ENCODE results near the gene RALGAPA2. TPM values are rescaled to one million over a fixed set of nuclear protein-coding genes. Genes with fewer than 3 reads are reported as not detected.

Gene RALGAPA2
- polyA plus RNA-seq, 1 donor from 2014 or later = 21.8 TPM

DNA sequence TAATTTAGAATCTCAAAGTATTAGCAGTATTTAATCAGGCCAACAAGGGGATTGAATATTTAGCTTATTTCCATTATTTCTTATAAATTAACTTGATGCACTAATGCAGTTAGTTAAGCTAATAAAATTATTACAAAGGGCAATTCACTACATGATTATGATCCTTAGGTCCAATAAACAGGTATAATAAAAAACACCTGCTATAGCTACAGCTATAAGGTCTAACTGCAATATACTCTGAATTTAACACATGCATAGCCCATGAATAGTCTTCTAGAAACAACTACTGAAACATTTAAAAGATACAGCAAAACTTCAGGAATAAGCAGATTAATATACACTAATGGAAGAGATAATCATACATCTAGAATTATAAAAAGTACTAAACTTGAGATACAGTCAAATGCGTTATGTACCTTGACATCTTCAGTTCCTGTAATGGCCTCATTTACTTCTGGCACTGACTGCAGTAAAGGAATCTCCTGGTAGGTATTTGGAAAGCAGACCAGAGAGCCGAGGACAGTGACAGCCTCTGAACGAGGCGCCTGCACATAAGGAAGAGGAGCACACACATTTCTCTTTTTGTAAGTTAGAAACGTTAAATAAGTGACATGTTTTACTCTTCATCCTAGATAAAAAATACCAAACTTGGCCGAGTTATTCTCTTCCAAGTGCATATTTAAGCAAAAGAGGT is 176.1 kb downstream of the RALGAPA2 start:
- no peak overlapping the region for H2AFZ ChIP-seq (ENCODE audit: low read depth, low read length)
- H3K79me2 ChIP-seq (replicated peaks; ENCODE audit: insufficient read depth, low read length) = no peaks in the 10 kb centered on the region
- H3K36me3 ChIP-seq (ENCODE audit: insufficient read depth, low read length) = no peaks in the 10 kb centered on the region
- no peaks in the 10 kb centered on the region for H3K9me3 ChIP-seq (ENCODE audit: low read length)
- H3K9me2 ChIP-seq (ENCODE audit: insufficient read depth, low read length) = no peaks in the 10 kb centered on the region
- no peaks in the 10 kb centered on the region for H3K27me3 ChIP-seq (ENCODE audit: insufficient read depth, low read depth, low read length)
- no peak overlapping the region for H3K9ac ChIP-seq (ENCODE audit: low read length)
- no peak overlapping the region for H3K27ac ChIP-seq (ENCODE audit: low read length)
- H4K20me1 ChIP-seq (ENCODE audit: insufficient read depth) = no peaks in the 10 kb centered on the region
- no peaks in the 10 kb centered on the region for H3F3A ChIP-seq (ENCODE audit: insufficient read depth, low read length, poor library complexity, severe bottlenecking)
- TF ChIP-seq, protein P1, sequence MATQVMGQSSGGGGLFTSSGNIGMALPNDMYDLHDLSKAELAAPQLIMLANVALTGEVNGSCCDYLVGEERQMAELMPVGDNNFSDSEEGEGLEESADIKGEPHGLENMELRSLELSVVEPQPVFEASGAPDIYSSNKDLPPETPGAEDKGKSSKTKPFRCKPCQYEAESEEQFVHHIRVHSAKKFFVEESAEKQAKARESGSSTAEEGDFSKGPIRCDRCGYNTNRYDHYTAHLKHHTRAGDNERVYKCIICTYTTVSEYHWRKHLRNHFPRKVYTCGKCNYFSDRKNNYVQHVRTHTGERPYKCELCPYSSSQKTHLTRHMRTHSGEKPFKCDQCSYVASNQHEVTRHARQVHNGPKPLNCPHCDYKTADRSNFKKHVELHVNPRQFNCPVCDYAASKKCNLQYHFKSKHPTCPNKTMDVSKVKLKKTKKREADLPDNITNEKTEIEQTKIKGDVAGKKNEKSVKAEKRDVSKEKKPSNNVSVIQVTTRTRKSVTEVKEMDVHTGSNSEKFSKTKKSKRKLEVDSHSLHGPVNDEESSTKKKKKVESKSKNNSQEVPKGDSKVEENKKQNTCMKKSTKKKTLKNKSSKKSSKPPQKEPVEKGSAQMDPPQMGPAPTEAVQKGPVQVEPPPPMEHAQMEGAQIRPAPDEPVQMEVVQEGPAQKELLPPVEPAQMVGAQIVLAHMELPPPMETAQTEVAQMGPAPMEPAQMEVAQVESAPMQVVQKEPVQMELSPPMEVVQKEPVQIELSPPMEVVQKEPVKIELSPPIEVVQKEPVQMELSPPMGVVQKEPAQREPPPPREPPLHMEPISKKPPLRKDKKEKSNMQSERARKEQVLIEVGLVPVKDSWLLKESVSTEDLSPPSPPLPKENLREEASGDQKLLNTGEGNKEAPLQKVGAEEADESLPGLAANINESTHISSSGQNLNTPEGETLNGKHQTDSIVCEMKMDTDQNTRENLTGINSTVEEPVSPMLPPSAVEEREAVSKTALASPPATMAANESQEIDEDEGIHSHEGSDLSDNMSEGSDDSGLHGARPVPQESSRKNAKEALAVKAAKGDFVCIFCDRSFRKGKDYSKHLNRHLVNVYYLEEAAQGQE (IDR thresholded peaks at IDR 0.05; ENCODE audit: borderline replicate concordance) = no peak
- TF ChIP-seq POLR2AphosphoS5 (IDR thresholded peaks at IDR 0.05) (no peak), EZH2 (IDR thresholded peaks at IDR 0.05; ENCODE audit: borderline replicate concordance, insufficient read depth, low read length, poor library complexity, severe bottlenecking) (no peak), TAF1 (IDR thresholded peaks at IDR 0.05; ENCODE audit: low read depth) (no peak), RAD21 (conservative IDR thresholded peaks at IDR 0.05) (no peak), EP300 (conservative IDR thresholded peaks at IDR 0.05; ENCODE audit: poor library complexity, severe bottlenecking) (no peak), MXI1 (conservative IDR thresholded peaks at IDR 0.05; ENCODE audit: poor library complexity, severe bottlenecking) (no peak), SMC3 (conservative IDR thresholded peaks at IDR 0.05; ENCODE audit: poor library complexity) (no peak)
- TF ChIP-seq, protein P2, sequence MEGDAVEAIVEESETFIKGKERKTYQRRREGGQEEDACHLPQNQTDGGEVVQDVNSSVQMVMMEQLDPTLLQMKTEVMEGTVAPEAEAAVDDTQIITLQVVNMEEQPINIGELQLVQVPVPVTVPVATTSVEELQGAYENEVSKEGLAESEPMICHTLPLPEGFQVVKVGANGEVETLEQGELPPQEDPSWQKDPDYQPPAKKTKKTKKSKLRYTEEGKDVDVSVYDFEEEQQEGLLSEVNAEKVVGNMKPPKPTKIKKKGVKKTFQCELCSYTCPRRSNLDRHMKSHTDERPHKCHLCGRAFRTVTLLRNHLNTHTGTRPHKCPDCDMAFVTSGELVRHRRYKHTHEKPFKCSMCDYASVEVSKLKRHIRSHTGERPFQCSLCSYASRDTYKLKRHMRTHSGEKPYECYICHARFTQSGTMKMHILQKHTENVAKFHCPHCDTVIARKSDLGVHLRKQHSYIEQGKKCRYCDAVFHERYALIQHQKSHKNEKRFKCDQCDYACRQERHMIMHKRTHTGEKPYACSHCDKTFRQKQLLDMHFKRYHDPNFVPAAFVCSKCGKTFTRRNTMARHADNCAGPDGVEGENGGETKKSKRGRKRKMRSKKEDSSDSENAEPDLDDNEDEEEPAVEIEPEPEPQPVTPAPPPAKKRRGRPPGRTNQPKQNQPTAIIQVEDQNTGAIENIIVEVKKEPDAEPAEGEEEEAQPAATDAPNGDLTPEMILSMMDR (IDR thresholded peaks at IDR 0.05; ENCODE audit: poor library complexity, severe bottlenecking) = no peak
- H3K4me2 ChIP-seq (ENCODE audit: low read length) = no peak overlapping the region
- no peak overlapping the region for H3K4me3 ChIP-seq (ENCODE audit: low read length)

DNA sequence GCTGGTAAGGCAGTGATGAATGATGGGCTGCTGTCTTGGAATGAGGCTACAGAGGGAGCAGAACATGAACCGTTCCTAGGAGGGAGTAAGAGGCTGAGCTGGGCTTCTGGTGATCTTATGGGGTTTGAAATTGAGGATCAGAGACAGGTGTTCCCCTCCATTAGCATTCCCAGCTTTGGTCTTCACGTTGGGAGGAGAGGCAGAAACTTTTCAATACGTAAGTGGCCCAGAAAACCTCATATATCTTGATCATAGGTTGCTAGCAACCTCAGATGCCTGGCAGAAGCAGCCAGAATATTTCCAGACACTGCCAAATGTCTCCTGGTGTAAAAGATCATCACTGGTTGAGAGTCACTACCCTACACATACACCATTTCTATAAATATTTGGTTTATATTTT is 177.4 kb downstream of the RALGAPA2 start:
- Histone ChIP-seq H3K9ac (ENCODE audit: low read length) (no peak overlapping the region), H3K4me2 (ENCODE audit: low read length) (no peak overlapping the region)
- no peak for TF ChIP-seq TAF1 (IDR thresholded peaks at IDR 0.05; ENCODE audit: low read depth)
- TF ChIP-seq MXI1 (conservative IDR thresholded peaks at IDR 0.05; ENCODE audit: poor library complexity, severe bottlenecking) = no peak
- no peak for TF ChIP-seq EZH2 (IDR thresholded peaks at IDR 0.05; ENCODE audit: borderline replicate concordance, insufficient read depth, low read length, poor library complexity, severe bottlenecking)
- TF ChIP-seq, protein P2 (IDR thresholded peaks at IDR 0.05; ENCODE audit: poor library complexity, severe bottlenecking) = no peak
- TF ChIP-seq, protein P1 (IDR thresholded peaks at IDR 0.05; ENCODE audit: borderline replicate concordance) = no peak
- no peak for TF ChIP-seq SMC3 (conservative IDR thresholded peaks at IDR 0.05; ENCODE audit: poor library complexity)
- no peak for TF ChIP-seq EP300 (conservative IDR thresholded peaks at IDR 0.05; ENCODE audit: poor library complexity, severe bottlenecking)
- TF ChIP-seq RAD21 (conservative IDR thresholded peaks at IDR 0.05) = no peak

More for the DNA sequence above, 177.4 kb downstream of the RALGAPA2 start:
- H4K20me1 ChIP-seq (ENCODE audit: insufficient read depth) = no peaks in the 10 kb centered on the region
- H3K27me3 ChIP-seq (ENCODE audit: insufficient read depth, low read depth, low read length) = no peaks in the 10 kb centered on the region
- no peak overlapping the region for H2AFZ ChIP-seq (ENCODE audit: low read depth, low read length)
- no peaks in the 10 kb centered on the region for H3F3A ChIP-seq (ENCODE audit: insufficient read depth, low read length, poor library complexity, severe bottlenecking)
- no peak overlapping the region for H3K27ac ChIP-seq (ENCODE audit: low read length)
- H3K36me3 ChIP-seq (ENCODE audit: insufficient read depth, low read length) = no peaks in the 10 kb centered on the region
- no peaks in the 10 kb centered on the region for H3K9me2 ChIP-seq (ENCODE audit: insufficient read depth, low read length)
- no peaks in the 10 kb centered on the region for H3K79me2 ChIP-seq (replicated peaks; ENCODE audit: insufficient read depth, low read length)
- H3K9me3 ChIP-seq (ENCODE audit: low read length) = no peaks in the 10 kb centered on the region
- no peak overlapping the region for H3K4me3 ChIP-seq (ENCODE audit: low read length)

All from neural cell (in vitro differentiated cells).